ENCODE measurements around the gene MTG1.
"Not testable (repeated sequence)": the region's sequence is repeated elsewhere in the genome, so short reads cannot be mapped to it uniquely, and the experiment has no call there.

The MTG1 gene

DNA sequence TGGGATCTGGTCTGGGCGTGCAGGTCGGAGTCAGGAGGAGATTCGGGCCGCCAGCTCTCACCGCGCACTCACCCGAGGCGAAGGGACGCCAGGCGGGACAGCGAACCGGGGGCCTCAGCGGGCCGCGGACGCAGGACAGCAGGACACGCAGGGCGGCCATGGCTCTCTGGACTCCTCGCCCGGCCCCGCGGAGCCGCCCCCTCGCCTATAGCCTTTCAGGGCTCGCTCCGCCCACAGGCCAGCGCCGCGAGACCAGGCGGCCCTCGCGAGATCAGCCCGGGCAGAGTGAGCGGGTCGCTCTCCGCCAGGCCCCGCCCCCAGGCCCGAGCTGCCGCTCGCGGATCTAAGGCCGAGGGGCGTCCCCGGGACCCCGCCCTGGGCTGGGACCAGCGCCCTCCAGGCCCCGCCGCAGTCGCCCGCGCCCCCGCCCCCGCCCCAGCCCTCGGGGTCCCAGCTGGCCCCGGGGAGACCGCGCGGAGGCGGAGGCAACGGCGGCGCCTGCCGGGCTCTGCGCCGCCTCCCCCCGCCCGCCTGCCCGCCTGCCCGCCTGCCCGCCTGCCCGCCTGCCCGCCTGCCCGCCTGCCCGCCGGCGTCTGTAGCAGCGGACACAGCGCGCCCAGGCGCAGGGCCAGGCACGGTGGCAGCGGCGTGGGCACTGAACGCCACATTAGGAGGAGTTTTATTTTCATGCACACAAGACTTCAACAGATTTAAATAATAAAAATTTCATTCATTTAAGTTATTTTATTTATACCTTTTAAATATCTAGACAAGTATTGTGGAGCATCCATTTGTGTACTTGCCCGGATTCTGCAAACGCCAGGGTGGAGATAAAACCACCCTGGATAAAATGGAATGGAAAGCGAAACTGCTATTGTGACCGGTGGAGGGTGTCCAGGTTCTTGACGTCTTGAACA lies 20.5 kb upstream of the MTG1 start, which contains the start of gene ECHS1:
ECHS1 (minus strand) TSS at position 181 of the 917 bp plus-strand sequence; CDS start at position 160, 21 bp downstream.
- in situ Hi-C loops (cut with HindIII; ENCODE audit: low sequenced_read_pairs): no loop called here
- TF ChIP-seq, protein P1, sequence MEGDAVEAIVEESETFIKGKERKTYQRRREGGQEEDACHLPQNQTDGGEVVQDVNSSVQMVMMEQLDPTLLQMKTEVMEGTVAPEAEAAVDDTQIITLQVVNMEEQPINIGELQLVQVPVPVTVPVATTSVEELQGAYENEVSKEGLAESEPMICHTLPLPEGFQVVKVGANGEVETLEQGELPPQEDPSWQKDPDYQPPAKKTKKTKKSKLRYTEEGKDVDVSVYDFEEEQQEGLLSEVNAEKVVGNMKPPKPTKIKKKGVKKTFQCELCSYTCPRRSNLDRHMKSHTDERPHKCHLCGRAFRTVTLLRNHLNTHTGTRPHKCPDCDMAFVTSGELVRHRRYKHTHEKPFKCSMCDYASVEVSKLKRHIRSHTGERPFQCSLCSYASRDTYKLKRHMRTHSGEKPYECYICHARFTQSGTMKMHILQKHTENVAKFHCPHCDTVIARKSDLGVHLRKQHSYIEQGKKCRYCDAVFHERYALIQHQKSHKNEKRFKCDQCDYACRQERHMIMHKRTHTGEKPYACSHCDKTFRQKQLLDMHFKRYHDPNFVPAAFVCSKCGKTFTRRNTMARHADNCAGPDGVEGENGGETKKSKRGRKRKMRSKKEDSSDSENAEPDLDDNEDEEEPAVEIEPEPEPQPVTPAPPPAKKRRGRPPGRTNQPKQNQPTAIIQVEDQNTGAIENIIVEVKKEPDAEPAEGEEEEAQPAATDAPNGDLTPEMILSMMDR (IDR thresholded peaks at IDR 0.05; ENCODE audit: low read depth, low read length, missing control alignments): no peak

DNA sequence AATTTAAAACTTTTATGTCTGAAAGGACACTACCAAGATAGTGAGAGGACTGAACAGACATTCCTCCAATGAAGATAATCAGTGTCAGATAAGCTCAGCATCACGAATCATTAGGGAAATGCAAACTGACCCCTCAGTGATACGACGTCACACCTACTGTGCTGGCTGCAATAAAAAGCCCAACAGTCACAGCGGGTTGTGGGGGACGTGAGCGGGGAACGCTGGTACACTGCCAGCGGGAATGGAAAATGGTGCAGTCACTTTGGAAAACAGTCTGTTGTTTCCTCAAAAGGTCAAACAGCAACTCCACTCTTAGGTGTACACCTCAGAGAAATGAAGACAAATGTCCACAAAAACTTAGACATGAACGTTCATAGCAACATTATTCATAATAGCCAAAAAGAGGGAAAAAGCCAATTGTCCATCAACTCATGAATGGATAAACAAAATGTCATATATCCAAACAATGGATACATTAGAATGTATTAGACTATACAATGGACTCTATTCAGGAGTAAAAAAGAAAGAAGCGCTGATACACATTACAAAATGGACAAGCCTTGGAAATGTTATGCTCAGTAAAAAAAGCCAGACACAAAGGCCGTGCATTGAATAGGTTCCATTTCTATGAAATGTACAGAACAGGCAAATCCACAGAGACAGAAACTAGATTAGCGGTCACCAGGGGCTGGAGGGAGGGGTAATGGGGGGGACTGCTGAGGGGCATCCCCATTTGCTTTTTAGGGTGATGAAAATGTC lies 18.4 kb upstream of the MTG1 start:
- no peak overlapping the region for H3K4me3 ChIP-seq (ENCODE audit: low read depth, low read length)
- DNase-seq (ENCODE audit: low read depth): no peak
- in situ Hi-C loops (cut with HindIII; ENCODE audit: low sequenced_read_pairs): no loop called here
- TF ChIP-seq, protein P1 (IDR thresholded peaks at IDR 0.05; ENCODE audit: low read depth, low read length, missing control alignments): no peak

More for the DNA sequence above, 20.5 kb upstream of the MTG1 start, which contains the start of gene ECHS1:
- H3K4me3 ChIP-seq (ENCODE audit: low read depth, low read length): peak within 1 kb of the TSS; percentile 68
- DNase-seq (ENCODE audit: low read depth): peak; percentile 68

DNA sequence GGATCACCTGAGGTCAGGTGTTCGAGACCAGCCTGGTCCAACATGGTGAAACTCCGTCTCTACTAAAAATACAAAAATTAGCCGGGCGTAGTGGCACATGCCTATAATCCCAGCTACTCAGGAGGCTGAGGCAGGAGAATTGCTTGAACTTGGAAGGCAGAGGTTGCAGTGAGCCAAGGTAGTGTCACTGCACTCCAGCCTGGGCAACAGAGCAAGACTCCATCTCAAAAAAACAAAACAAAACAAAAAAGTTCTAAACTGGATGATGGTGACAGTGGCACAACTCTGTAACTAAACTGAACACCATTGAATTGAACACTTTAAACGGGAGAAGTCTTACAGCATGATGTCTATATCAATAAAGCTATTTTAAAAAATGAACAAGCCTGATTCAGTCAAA lies 17.8 kb upstream of the MTG1 start:
- H3K4me3 ChIP-seq (ENCODE audit: low read depth, low read length); in situ Hi-C loops (cut with HindIII; ENCODE audit: low sequenced_read_pairs); DNase-seq (ENCODE audit: low read depth): not testable (repeated sequence)

DNA sequence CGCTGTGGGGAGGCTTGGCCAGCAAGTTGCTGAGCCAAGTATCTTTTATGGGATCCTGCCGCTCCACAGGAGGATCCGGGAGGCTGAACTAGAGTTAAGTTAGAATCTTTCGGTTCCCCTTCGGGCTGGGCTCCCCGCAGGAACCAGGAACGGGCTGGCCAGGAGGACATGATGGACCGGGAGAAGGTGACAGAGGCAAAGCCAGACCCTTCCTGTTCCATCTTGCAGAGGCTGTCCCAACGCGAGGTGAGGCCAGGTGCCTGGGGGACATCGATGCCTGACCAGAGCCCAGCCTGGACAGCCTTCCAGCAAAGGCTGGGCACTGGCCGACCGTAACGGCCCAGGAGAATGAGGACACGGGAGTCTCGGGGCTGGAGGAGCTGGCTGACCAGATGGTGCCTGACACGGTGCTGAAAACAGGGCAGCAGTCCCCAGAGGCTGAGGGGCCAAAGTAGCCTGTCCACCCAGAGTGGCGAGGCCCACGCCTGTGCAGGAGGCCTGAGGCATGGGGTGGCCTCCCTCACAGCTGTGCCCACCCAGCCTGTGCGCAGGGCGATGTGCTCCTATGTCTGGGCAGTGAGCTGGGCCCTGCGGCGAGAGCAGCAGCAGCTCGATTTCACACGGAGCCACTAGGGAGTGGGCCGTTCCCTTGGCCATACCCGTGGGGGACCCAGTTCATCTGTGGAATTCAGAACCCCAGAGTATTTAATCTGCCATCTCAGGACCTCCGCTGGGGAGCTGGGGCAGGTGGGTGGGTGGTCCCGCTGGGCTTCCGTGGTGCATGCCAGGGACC lies 16.7 kb upstream of the MTG1 start:
- in situ Hi-C loops (cut with HindIII; ENCODE audit: low sequenced_read_pairs): no loop called here
- no peak for DNase-seq (ENCODE audit: low read depth)
- TF ChIP-seq, protein P1 (IDR thresholded peaks at IDR 0.05; ENCODE audit: low read depth, low read length, missing control alignments): no peak
- no peak overlapping the region for H3K4me3 ChIP-seq (ENCODE audit: low read depth, low read length)

DNA sequence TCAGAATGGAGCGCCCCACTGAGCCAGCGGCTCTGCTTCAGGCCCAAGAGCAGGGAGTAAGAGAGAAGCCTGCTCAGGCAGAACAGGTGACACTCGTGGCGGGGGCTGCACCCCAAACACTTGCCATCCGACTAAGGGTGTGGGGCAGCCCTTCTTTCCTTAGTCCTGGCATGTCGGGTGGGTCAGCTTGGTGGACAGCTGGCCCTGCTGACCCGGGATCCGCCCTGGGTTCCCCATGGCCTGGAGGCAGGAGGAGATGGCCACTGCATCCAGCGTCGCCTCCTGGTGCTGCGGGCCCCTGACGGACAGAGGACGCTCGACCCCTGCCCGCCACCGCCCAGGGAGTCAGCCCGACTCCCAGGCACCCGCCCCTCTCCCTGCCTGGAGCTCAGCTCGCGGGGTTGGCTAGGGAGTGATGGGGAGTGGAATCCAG lies 16.1 kb upstream of the MTG1 start:
- TF ChIP-seq, protein P1 (IDR thresholded peaks at IDR 0.05; ENCODE audit: low read depth, low read length, missing control alignments): no peak
- peak overlapping the region; percentile 66 for H3K4me3 ChIP-seq (ENCODE audit: low read depth, low read length)
- no peak for DNase-seq (ENCODE audit: low read depth)
- in situ Hi-C loops (cut with HindIII; ENCODE audit: low sequenced_read_pairs): no loop called here

DNA sequence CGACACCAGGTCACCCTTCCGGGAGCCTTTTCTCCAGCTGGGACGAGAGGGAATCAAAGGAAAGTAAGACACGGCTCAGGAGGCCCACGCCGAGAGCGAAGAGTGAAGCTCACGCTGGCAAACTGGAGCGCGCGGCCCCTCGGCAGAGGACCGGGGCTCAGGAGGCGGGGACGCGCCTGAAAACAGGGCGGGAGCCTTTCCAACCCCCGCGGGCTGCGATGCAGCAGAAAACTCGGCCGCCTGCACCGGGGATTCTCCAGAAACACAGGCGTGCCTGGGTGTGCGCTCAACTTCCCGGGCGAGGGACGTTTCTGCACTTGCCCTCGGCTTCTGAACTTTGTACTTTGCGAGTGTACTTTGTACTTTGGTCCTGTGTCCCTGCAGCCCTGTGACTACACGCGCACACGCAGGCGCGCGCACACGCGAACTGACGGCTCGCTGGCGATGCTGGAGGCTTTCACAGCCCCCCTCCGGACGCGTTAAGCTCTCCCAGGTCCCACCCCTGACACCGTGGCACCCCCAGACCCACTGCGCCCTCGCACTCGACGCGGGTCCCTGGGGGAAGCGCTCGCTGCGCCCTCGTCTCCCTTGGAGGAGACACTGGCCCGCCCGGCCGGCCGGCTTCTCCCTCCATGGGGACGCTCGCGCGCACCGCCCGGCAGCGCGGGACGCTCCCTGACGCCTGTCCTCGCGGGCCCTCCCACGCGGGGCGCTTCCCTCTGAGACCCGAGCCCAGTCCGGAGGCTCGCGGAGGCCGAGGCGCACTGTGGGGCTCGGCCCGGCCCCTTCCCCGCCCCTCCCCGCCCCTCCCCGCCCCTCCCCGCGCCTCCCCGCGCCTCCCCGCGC lies 15.5 kb upstream of the MTG1 start:
- DNase-seq (ENCODE audit: low read depth): no peak
- in situ Hi-C loops (cut with HindIII; ENCODE audit: low sequenced_read_pairs): no loop called here
- H3K4me3 ChIP-seq (ENCODE audit: low read depth, low read length): peak overlapping the region; percentile 66
- TF ChIP-seq, protein P1 (IDR thresholded peaks at IDR 0.05; ENCODE audit: low read depth, low read length, missing control alignments): no peak
